Heart right ventricle (tissue), 16 donors: ENCODE measurements around the gene SURF2. TPM values are rescaled to one million over a fixed set of nuclear protein-coding genes. Genes with fewer than 3 reads are reported as not detected.

Source experiments
- ATAC-seq, 8 donors: fragments of 200-7000 bp; cut with Tn5 transposase; one replicate each; pipeline ENCODE4 v1.9.1; 2020; ENCODE audit warnings: mild to moderate bottlenecking in 8 of 8, moderate library complexity in 8 of 8, moderate number of reproducible peaks in 1 of 8
- DNase-seq, 2 donors: peaks; one replicate each; pipeline ENCODE4 v3.0.0-alpha.2; 2020
- H3K27ac ChIP-seq, 10 donors: fragments of 200-600 bp; sonication (generic) in 2 of 10; one replicate each; pipeline versions ENCODE4 v1.5.0 to v1.8.0; 2020 to 2022; ENCODE audit warnings: mild to moderate bottlenecking in 3 of 10
- H3K27me3 ChIP-seq, 7 donors: fragments of 200-600 bp; one replicate each; pipeline ENCODE4 v1.8.0; 2021 to 2022; ENCODE audit warnings: mild to moderate bottlenecking in 2 of 7
- H3K36me3 ChIP-seq, 9 donors: fragments of 200-600 bp; sonication (generic) in 1 of 9; one replicate each; pipeline versions ENCODE4 v1.5.0 to v1.8.0; 2020 to 2022; ENCODE audit warnings: mild to moderate bottlenecking in 2 of 9
- H3K4me1 ChIP-seq, 9 donors: fragments of 200-600 bp; sonication (generic) in 1 of 9; one replicate each; pipeline versions ENCODE4 v1.5.0 to v1.8.0; 2020 to 2022; ENCODE audit warnings: mild to moderate bottlenecking in 4 of 9
- H3K4me3 ChIP-seq, 10 donors: fragments of 200-600 bp; sonication (generic) in 2 of 10; one replicate each; pipeline versions ENCODE4 v1.5.0 to v1.8.0; 2020 to 2022; ENCODE audit warnings: mild to moderate bottlenecking in 7 of 10, moderate library complexity in 2 of 10
- H3K9me3 ChIP-seq, 11 donors: fragments of 200-600 bp in 10 of 11; sonication (generic) in 2 of 11; one replicate each; pipeline versions ENCODE4 v1.5.0 to v1.8.0; 2013 to 2022; ENCODE audit warnings: mild to moderate bottlenecking in 2 of 11, control low read depth in 1 of 11, moderate library complexity in 1 of 11
- WGBS, 2 donors: extraction: QIAGEN DNeasy Blood & Tissue Kit; methylation state at CpG; one replicate each; pipeline ENCODE4 v1.1.7; 2013; ENCODE audit warnings: inconsistent platforms in 1 of 2; 5-methylcytosine and 5-hydroxymethylcytosine counted together
- intact Hi-C, 10 donors: fragments of 100-400 bp; cut with DNase I; formaldehyde crosslinking; loops; one replicate each; pipeline versions ENCODE4 v1.11.1 to v1.14.2; 2022
- polyA plus RNA-seq, 2 donors: library from polyadenylated mRNA; stranded (reverse); fragments of 200-250 nt; gene quantifications; one replicate each; pipeline ENCODE4 v1.2.3, GENCODE V29; 2013
- total RNA-seq, 10 donors: library from RNA; stranded (reverse); fragmentation: NEBNext Ultra II Directional in 3 of 10; extraction: Animal tissue kit (Norgen Biotek cat#: 25700) in 3 of 10; gene quantifications; one replicate each; pipeline versions ENCODE4 v1.2.1 to v1.2.4, GENCODE V29; 2021 to 2023
- TF ChIP-seq, protein P1 (sequence below), 9 donors: fragments of 200-600 bp; sonication (generic) in 2 of 9; IDR thresholded peaks; one replicate each; pipeline versions ENCODE4 v1.5.0 to v1.8.0; 2021 to 2022; ENCODE audit warnings: antibody characterized with exemption in 9 of 9, mild to moderate bottlenecking in 5 of 9, moderate library complexity in 1 of 9
- donor health status: Arrhythmogenic right ventricular cardiomyopathy.
- donor health status: ischemic (EF 13 %, LVEDD 7.1; RV severe dilation, severe dysfunction).
- donor health status: healthy with polysubstance abuse.
- donor health status: DM: no; HTN: yes; CAD: no.
- donor health status: DM: no; HTN: no; CAD: no.
- donor health status: ischemic (EF 25% LVEDD 6.9; RV normal size, moderate dysfunction).
- donor health status: ischemic (EF 25% LVEDD 5.7; RV mildly dilated, moderate dysfunction).
- donor health status: healthy.
- donor health status: DM: yes; HTN: yes; CAD: no.
- donor health status: Ischemic cardiomyopathy.
- donor health status: ischemic (EF 35%, LVEDD 5.7; RV mildly dilated, moderate dysfunction).
- donor health status: nonischemic (EF 11% LVEDD 7.7; RV severe dilation, severe dysfunction).
- donor health status: DM: yes; HTN: yes; CAD: no.
- donor health status: PGD.
- donor health status: ischemic (EF 29% LVEDD 5.4; RV normal size, mild dysfunction).
- donor health status: nonischemic (EF 23%, LVEDD 6.1; RV moderate dilation, normal function).

The SURF2 gene
- total and polyA plus RNA-seq, 12 donors = 9.7 to 44.8 (median 14.2) TPM

DNA sequence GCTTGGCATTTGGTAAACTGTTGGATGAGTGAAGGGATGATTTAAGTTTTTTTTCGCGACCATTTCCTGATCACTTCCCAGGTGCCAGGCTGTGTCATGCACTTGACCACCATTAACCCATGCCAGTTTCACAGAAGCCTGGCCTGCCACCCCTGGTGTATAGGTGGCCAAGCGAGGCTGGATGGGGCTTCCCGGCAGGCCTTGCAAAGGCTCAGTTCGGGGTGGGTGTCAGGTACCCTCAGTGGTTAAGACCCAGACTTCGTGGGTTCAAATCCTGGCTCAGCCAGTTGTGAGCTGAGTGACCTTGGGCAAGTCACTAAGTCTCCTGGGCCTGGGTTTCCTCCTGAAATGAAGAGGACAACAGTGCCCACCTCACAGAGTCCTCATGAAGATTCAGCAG is 10.8 kb upstream of the SURF2 start:
- no peaks in the 10 kb centered on the region for H3K9me3 ChIP-seq
- TF ChIP-seq, protein P1, sequence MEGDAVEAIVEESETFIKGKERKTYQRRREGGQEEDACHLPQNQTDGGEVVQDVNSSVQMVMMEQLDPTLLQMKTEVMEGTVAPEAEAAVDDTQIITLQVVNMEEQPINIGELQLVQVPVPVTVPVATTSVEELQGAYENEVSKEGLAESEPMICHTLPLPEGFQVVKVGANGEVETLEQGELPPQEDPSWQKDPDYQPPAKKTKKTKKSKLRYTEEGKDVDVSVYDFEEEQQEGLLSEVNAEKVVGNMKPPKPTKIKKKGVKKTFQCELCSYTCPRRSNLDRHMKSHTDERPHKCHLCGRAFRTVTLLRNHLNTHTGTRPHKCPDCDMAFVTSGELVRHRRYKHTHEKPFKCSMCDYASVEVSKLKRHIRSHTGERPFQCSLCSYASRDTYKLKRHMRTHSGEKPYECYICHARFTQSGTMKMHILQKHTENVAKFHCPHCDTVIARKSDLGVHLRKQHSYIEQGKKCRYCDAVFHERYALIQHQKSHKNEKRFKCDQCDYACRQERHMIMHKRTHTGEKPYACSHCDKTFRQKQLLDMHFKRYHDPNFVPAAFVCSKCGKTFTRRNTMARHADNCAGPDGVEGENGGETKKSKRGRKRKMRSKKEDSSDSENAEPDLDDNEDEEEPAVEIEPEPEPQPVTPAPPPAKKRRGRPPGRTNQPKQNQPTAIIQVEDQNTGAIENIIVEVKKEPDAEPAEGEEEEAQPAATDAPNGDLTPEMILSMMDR (IDR thresholded peaks at IDR 0.05) = no peak
- DNase-seq (no peak), ATAC-seq (no peak)
- WGBS, 2 donors = 95 to 96% methylated on average over 6 of the region's 6 CpGs
- intact Hi-C loops = loop anchor here in 2 of 10 donors (5.0 to 10.0 kb wide), 2 partner anchors 112 to 139 kb away; partner anchors contain the start of gene CACFD1 (in 1 of the 2)
- no peak overlapping the region for H3K4me3 ChIP-seq
- H3K27me3 ChIP-seq = no peaks in the 10 kb centered on the region
- H3K27ac ChIP-seq = no peak overlapping the region
- peaks cover 0 to 76% (median 47%) of the 10 kb centered on the region in 9 donors for H3K36me3 ChIP-seq
- H3K4me1 ChIP-seq = peaks cover 5 to 51% (median 30%) of the 10 kb centered on the region in 9 donors

DNA sequence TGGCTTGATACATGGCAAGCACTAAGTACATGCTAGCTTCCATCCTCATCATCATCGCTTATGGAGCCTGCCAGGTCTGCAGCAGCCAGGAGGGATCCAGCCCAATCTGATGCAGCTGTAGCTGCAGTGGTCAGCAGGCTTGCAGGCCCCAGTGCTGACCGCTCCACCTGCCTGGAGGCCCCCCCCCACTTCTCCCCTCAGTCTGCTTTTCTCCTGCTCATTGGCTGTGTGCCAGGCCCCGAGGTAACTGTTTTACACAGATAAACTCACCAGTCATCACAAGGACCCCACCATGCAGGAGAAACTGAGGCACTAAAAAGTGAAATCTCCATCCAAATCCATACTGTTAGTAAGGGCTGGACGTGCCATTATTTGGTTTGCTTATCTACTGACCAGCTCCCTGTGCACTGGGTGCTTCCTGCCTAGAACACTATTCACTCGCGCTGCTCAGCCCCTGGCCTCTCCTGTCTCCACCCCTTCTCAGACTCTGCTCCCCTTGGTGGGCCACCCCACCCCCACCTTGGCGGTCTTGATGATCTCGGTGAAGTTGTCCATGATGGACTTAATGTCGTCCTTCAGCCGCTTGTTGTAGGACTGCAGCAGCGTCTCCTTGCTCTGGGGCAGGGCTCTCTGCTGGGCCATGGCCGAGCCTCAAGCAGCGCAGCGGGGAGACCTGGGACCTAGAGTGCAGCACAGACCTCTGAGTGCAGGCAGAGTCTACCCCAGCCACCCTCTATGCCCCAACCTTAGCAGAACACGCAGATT is 10.1 kb upstream of the SURF2 start:
- WGBS, 2 donors = 68 to 72% methylated on average over 15 of the region's 15 CpGs
- intact Hi-C loops = loop anchor here in 2 of 10 donors (5.0 to 10.0 kb wide), 2 partner anchors 111 to 139 kb away; partner anchors contain the start of gene CACFD1 (in 1 of the 2)

DNA sequence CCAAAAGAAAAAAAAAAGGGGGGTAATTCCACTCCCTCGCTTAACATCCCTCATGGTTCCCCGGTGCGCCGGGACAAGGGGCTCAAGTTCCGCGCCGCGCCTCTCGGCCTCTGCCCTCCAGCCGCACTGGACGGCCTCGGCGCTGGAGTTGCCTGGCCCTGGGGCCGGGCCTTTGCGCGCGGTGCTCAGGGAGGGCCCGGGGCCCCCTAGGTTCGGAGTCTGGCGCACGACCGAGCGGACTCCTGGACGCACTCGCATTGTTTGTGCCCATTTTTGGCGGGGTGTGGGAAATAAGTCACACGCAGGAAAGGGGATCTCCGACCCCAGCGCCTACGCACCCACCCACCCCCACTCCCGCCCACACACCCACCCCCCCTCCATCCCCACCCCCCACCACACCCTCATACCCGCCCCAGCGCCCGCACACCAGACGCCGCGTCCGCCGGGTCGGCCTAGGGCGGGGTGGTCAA is 8.8 kb upstream of the SURF2 start:
- DNase-seq (peak in 1 of 2 donors; percentile 46), ATAC-seq (peak; percentile 56 to 78 (median 66))
- intact Hi-C loops = loop anchor here in 2 of 10 donors (5.0 to 10.0 kb wide), 2 partner anchors 110 to 137 kb away; partner anchors contain the start of gene CACFD1 (in 1 of the 2)
- Histone ChIP-seq H3K36me3 (peaks cover 0 to 76% (median 51%) of the 10 kb centered on the region in 9 donors), H3K27me3 (no peaks in the 10 kb centered on the region), H3K4me3 (peak overlapping the region; percentile 71 to 100 (median 96)), H3K27ac (peak overlapping the region; percentile 52 to 99 (median 90)), H3K4me1 (peaks cover 5 to 34% (median 30%) of the 10 kb centered on the region in 9 donors), H3K9me3 (no peaks in the 10 kb centered on the region)
- TF ChIP-seq, protein P1 (IDR thresholded peaks at IDR 0.05) = peak in 3 of 9 donors; percentile 7 to 28 (median 23)
- WGBS, 2 donors = 0% methylated on average over 37 to 41 of the region's 41 CpGs

More for the DNA sequence above, 10.1 kb upstream of the SURF2 start:
- TF ChIP-seq, protein P1 (IDR thresholded peaks at IDR 0.05) = no peak
- H3K4me1 ChIP-seq = peaks cover 5 to 45% (median 30%) of the 10 kb centered on the region in 9 donors
- ATAC-seq = peak in 1 of 8 donors; percentile 0
- H3K27ac ChIP-seq = peak overlapping the region in 8 of 10 donors; percentile 86 to 99 (median 90)
- no peaks in the 10 kb centered on the region for H3K27me3 ChIP-seq
- H3K36me3 ChIP-seq = peaks cover 0 to 76% (median 48%) of the 10 kb centered on the region in 9 donors
- no peaks in the 10 kb centered on the region for H3K9me3 ChIP-seq
- peak overlapping the region in 8 of 10 donors; percentile 76 to 100 (median 96) for H3K4me3 ChIP-seq
- no peak for DNase-seq

DNA sequence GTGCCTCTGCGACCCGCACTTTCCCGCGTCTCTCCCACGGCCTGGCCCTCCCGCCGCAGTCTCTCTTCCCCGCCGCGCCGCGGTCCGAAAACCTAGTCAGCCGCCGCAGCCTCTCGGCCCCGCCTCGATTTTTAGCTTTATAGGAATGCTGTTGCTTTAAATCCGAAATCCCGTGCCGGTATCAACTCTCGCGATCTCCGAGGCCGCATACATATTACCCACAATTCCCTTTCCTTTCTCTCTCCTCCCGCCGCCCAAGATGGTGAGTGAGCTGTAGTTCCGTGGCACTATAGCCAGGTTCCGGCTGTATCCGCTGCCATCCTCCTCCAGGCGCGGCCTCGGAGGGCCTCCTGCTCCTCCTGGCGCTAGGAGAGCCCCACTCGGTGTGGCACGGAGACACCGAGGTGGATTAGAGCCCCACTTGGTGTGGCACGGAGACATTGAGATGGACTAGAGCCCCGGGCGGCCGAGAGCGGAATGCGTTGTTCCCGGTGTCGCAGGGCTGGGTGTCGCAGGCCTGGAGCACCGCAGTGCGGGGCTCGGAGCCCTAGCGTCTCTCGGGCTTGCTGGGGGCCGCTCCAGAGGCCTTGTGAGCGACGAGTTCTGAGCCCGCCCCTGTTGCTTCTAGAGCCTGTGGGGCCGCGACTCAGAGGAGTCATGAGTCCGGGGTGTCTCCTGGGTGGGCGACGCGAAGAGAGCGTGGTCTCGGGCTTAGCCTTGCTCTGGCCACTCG is 8.2 kb upstream of the SURF2 start, which contains the start of the genes MED22 and RPL7A:
Gene MED22, minus strand, starts transcription at position 147 of the 733 bp plus-strand sequence. CDS start 1,469 bp downstream, outside the sequence.
Gene RPL7A, plus strand, starts transcription at position 234 of the 733 bp plus-strand sequence. Its CDS starts 26 bp downstream, at position 260.
- Histone ChIP-seq H3K9me3 (no peaks in the 10 kb centered on the region), H3K4me3 (peak within 1 kb of the TSS; percentile 71 to 100 (median 96)), H3K4me1 (peaks cover 5 to 34% (median 30%) of the 10 kb centered on the region in 9 donors), H3K27ac (peak within 1 kb of the TSS; percentile 52 to 99 (median 90)), H3K27me3 (no peaks in the 10 kb centered on the region), H3K36me3 (peaks cover 0 to 76% (median 48%) of the 10 kb centered on the region in 9 donors)
- ATAC-seq = peak; percentile 85 to 95 (median 92)
- TF ChIP-seq, protein P1 (IDR thresholded peaks at IDR 0.05) = peak in 2 of 9 donors; percentile 9 to 19
- peak; percentile 91 to 96 for DNase-seq
- intact Hi-C loops = loop anchor here in 3 of 10 donors (2.0 to 10.0 kb wide), 3 partner anchors 27 to 137 kb away; partner anchors contain the start of gene CACFD1 (in 1 of the 3)
- WGBS, 2 donors = 0% methylated on average over 62 to 64 of the region's 64 CpGs
